ENCODE results near the gene RAB11FIP5.
"Not testable (repeated sequence)": the region's sequence is repeated elsewhere in the genome, so short reads cannot be mapped to it uniquely, and the experiment has no call there.

The RAB11FIP5 gene

GRCh38 chr2:73070643-73071359, 41.9 kb downstream of the RAB11FIP5 start:
- peak; percentile 64 for DNase-seq (ENCODE audit: low spot score)

GRCh38 chr2:73069855-73070642, 42.7 kb downstream of the RAB11FIP5 start:
- DNase-seq (ENCODE audit: low spot score), result no peak

- DNase-seq (ENCODE audit: low spot score), result no peak
Measured at GRCh38 chr2:73069041-73069854, 43.5 kb downstream of the RAB11FIP5 start.

GRCh38 chr2:73068147-73068546, 44.6 kb downstream of the RAB11FIP5 start:
- no peak for DNase-seq (ENCODE audit: low spot score)

- DNase-seq (ENCODE audit: low spot score), result no peak
Measured at GRCh38 chr2:73067043-73067442, 45.7 kb downstream of the RAB11FIP5 start.

- DNase-seq (ENCODE audit: low spot score), result not testable (repeated sequence)
Measured at GRCh38 chr2:73065070-73065469, 47.7 kb downstream of the RAB11FIP5 start.

- peak; percentile 68 for DNase-seq (ENCODE audit: low spot score)
Measured at GRCh38 chr2:73063909-73064875, 48.6 kb downstream of the RAB11FIP5 start.

GRCh38 chr2:73063472-73063871, 49.3 kb downstream of the RAB11FIP5 start:
- DNase-seq (ENCODE audit: low spot score), result no peak

GRCh38 chr2:73059106-73059505, 53.6 kb downstream of the RAB11FIP5 start:
- DNase-seq (ENCODE audit: low spot score), result no peak

GRCh38 chr2:73054980-73055379, 57.8 kb downstream of the RAB11FIP5 start:
- no peak for DNase-seq (ENCODE audit: low spot score)

- DNase-seq (ENCODE audit: low spot score), result peak; percentile 60
Measured at GRCh38 chr2:73053316-73054114, 59.2 kb downstream of the RAB11FIP5 start.

- DNase-seq (ENCODE audit: low spot score), result no peak
Measured at GRCh38 chr2:73050121-73050545, 62.6 kb downstream of the RAB11FIP5 start.

GRCh38 chr2:73043929-73044832, 68.6 kb downstream of the RAB11FIP5 start:
- DNase-seq (ENCODE audit: low spot score), result no peak

- no peak for DNase-seq (ENCODE audit: low spot score)
Measured at GRCh38 chr2:73043276-73043675, 69.5 kb downstream of the RAB11FIP5 start.

GRCh38 chr2:73037947-73038585, 74.7 kb downstream of the RAB11FIP5 start:
- no peak for DNase-seq (ENCODE audit: low spot score)

- no peak for DNase-seq (ENCODE audit: low spot score)
Measured at GRCh38 chr2:73036766-73037165, 76.0 kb downstream of the RAB11FIP5 start.

GRCh38 chr2:73035899-73036711, 76.6 kb downstream of the RAB11FIP5 start:
- DNase-seq (ENCODE audit: low spot score), result no peak
